Neural crest cell (in vitro differentiated cells): ENCODE results near the gene EFCC1. TPM values are rescaled to one million over a fixed set of nuclear protein-coding genes. Genes with fewer than 3 reads are reported as not detected.

Experiments used
- DNase-seq: peaks from one replicate; pipeline ENCODE4 v3.0.0; 2021; ENCODE audit warnings: low read depth, mixed read lengths, low spot score
- H3K27ac Mint-ChIP-seq: one replicate; pipeline ENCODE4 v1.8.0; 2021; ENCODE audit warnings: mild to moderate bottlenecking, mixed read lengths; ENCODE audit not compliant: unreplicated experiment
- H3K27me3 Mint-ChIP-seq: 2 replicates; pipeline ENCODE4 v1.8.0; 2021; ENCODE audit warnings: low read depth, mild to moderate bottlenecking, mixed read lengths
- H3K36me3 Mint-ChIP-seq: 2 replicates; pipeline ENCODE4 v1.8.0; 2021; ENCODE audit warnings: low read depth, mild to moderate bottlenecking, mixed read lengths
- H3K4me1 Mint-ChIP-seq: 2 replicates; pipeline ENCODE4 v1.8.0; 2021; ENCODE audit warnings: mixed read lengths
- H3K4me3 Mint-ChIP-seq: one replicate; pipeline ENCODE4 v1.8.0; 2021; ENCODE audit warnings: mild to moderate bottlenecking, mixed read lengths
- H3K9me3 Mint-ChIP-seq: 2 replicates; pipeline ENCODE4 v1.8.0; 2021; ENCODE audit warnings: mixed read lengths
- total RNA-seq: library from RNA; stranded (reverse); gene quantifications from 2 replicates; pipeline ENCODE4 v1.2.1, GENCODE V29; 2021
- TF ChIP-seq, protein P1 (sequence below): fragments of 200-600 bp; sonication (generic); conservative IDR thresholded peaks from 2 replicates; pipeline ENCODE4 v1.5.0; 2021; ENCODE audit warnings: antibody characterized with exemption, mild to moderate bottlenecking

The EFCC1 gene
- total RNA-seq, 1 donor from 2014 or later: 11.8 TPM

DNA sequence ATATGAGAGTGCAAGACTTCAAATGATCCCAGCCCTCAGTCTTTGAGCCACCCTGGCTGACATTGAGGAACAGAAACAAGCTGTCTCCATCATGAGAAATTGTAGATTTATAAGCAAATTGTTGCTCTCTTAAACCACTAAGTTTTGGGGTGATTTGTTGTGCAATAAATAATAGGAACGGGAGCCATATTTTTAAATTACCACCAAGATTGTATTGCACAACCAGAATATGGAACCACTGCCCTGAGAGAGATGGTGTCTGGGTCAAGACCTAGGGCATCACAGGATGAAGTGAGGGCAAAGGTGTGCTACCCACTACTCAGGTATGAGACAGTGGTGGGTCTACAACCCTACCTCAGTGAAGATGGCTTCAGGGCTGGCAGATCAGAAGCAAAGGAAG, 4.9 kb upstream of the EFCC1 start:
- Mint-ChIP-seq H3K27ac (peak overlapping the region; percentile 92), H3K4me3 (peak overlapping the region; percentile 74), H3K36me3 (no peaks in the 10 kb centered on the region), H3K27me3 (peaks cover 19% of the 10 kb centered on the region), H3K4me1 (peaks cover 72% of the 10 kb centered on the region), H3K9me3 (no peaks in the 10 kb centered on the region)
- TF ChIP-seq, protein P1, sequence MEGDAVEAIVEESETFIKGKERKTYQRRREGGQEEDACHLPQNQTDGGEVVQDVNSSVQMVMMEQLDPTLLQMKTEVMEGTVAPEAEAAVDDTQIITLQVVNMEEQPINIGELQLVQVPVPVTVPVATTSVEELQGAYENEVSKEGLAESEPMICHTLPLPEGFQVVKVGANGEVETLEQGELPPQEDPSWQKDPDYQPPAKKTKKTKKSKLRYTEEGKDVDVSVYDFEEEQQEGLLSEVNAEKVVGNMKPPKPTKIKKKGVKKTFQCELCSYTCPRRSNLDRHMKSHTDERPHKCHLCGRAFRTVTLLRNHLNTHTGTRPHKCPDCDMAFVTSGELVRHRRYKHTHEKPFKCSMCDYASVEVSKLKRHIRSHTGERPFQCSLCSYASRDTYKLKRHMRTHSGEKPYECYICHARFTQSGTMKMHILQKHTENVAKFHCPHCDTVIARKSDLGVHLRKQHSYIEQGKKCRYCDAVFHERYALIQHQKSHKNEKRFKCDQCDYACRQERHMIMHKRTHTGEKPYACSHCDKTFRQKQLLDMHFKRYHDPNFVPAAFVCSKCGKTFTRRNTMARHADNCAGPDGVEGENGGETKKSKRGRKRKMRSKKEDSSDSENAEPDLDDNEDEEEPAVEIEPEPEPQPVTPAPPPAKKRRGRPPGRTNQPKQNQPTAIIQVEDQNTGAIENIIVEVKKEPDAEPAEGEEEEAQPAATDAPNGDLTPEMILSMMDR: no peak
- no peak for DNase-seq

- no peak overlapping the region for H3K4me3 Mint-ChIP-seq
- no peak overlapping the region for H3K27ac Mint-ChIP-seq
- no peaks in the 10 kb centered on the region for H3K9me3 Mint-ChIP-seq
- peaks cover 68% of the 10 kb centered on the region for H3K4me1 Mint-ChIP-seq
- DNase-seq: no peak
- TF ChIP-seq, protein P1: no peak
- peaks cover 19% of the 10 kb centered on the region for H3K27me3 Mint-ChIP-seq
- H3K36me3 Mint-ChIP-seq: no peaks in the 10 kb centered on the region
These were observed 4.4 kb upstream of the EFCC1 start for GRCh38 chr3:128996726-128997125.

- Mint-ChIP-seq H3K27ac (peak overlapping the region; percentile 60), H3K4me3 (peak overlapping the region; percentile 78), H3K36me3 (no peaks in the 10 kb centered on the region), H3K4me1 (peaks cover 71% of the 10 kb centered on the region), H3K9me3 (no peaks in the 10 kb centered on the region), H3K27me3 (peaks cover 26% of the 10 kb centered on the region)
- TF ChIP-seq, protein P1: no peak
- no peak for DNase-seq
These were observed 3.5 kb upstream of the EFCC1 start for GRCh38 chr3:128997486-128998133.

DNA sequence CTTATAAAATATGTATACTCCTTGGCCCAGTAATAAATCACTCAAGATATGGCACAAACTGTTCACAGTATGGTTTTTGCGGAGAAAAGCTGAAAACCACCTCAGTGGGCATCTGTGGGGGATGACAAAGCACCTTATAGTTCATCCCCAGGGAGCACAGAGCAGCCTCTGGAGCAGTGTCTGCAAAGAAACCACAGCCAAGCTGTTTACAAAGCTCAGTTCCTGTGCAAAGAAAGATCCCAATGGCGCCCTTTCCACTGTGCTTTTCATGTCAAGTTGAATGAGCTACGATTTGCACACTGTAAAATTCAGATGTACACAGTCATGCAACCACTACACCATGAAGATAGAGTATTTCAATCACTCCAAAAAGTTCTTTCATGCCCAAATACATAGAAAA, 2.5 kb upstream of the EFCC1 start:
- no peak for DNase-seq
- Mint-ChIP-seq H3K4me3 (peak overlapping the region; percentile 78), H3K36me3 (no peaks in the 10 kb centered on the region), H3K27me3 (peaks cover 35% of the 10 kb centered on the region), H3K4me1 (peaks cover 74% of the 10 kb centered on the region), H3K27ac (peak overlapping the region; percentile 64), H3K9me3 (no peaks in the 10 kb centered on the region)
- TF ChIP-seq, protein P1: no peak

DNA sequence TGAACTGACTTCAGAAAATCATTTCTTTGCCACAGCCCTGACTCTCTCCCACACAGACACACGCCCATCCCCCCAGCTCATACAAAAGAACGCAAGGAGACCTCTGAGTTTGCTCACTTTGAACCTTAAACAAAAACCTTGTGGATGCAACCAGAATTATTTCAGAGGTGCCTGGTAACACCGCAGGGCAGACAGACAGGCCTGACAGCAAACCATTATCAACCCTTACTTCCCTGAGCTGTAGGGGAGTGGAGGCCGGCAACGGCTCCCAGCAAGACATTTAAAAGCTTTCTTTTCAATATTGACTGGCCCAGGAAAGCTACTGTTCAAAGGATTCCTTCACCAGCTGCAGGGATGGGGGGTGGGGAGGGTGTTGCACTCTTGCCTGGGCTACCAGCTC, 2.0 kb upstream of the EFCC1 start:
- H3K4me1 Mint-ChIP-seq: peaks cover 74% of the 10 kb centered on the region
- DNase-seq: peak; percentile 29
- H3K4me3 Mint-ChIP-seq: peak overlapping the region; percentile 78
- TF ChIP-seq, protein P1: no peak
- no peaks in the 10 kb centered on the region for H3K9me3 Mint-ChIP-seq
- peak overlapping the region; percentile 64 for H3K27ac Mint-ChIP-seq
- H3K36me3 Mint-ChIP-seq: no peaks in the 10 kb centered on the region
- H3K27me3 Mint-ChIP-seq: peaks cover 38% of the 10 kb centered on the region
